Liver (tissue), 3 donors: ENCODE results near the gene NKAPL.

Experiments
- CTCF ChIP-seq: fragments of 150-350 bp; IDR thresholded peaks from 2 replicates; pipeline ENCODE4 v1.5.1; 2017; ENCODE audit warnings: improper control_type of control experiment, low read depth, low read length; ENCODE audit not compliant: missing input control
- FOXA1 ChIP-seq: IDR thresholded peaks from 2 replicates; pipeline ENCODE4 v1.6.1; 2016; ENCODE audit warnings: antibody characterized with exemption
- GABPA ChIP-seq, 2 donors: IDR thresholded peaks in 1 of 2; conservative IDR thresholded peaks in 1 of 2; 2 replicates each; pipeline ENCODE4 v1.6.1; 2016; ENCODE audit warnings: antibody characterized with exemption in 2 of 2, mild to moderate bottlenecking in 1 of 2, moderate library complexity in 1 of 2
- HNF4G ChIP-seq: IDR thresholded peaks from 2 replicates; pipeline ENCODE4 v1.6.1; 2016; ENCODE audit warnings: antibody characterized with exemption
- JUND ChIP-seq, 2 donors: IDR thresholded peaks; 2 replicates each; pipeline ENCODE4 v1.6.1; 2016; ENCODE audit warnings: antibody characterized with exemption in 2 of 2
- NR2F2 ChIP-seq: IDR thresholded peaks from 2 replicates; pipeline ENCODE4 v1.6.1; 2016; ENCODE audit warnings: antibody characterized with exemption
- REST ChIP-seq: IDR thresholded peaks from 2 replicates; pipeline ENCODE4 v1.6.1; 2016; ENCODE audit warnings: antibody characterized with exemption, mild to moderate bottlenecking
- SP1 ChIP-seq: IDR thresholded peaks from 2 replicates; pipeline ENCODE4 v1.6.1; 2018; ENCODE audit warnings: antibody characterized with exemption, mild to moderate bottlenecking
- TAF1 ChIP-seq: conservative IDR thresholded peaks from 2 replicates; pipeline ENCODE4 v1.6.1; 2016; ENCODE audit warnings: antibody characterized with exemption, mild to moderate bottlenecking
- donor health status: healthy.
- donor health status: healthy.

- no peak for TF ChIP-seq CTCF
- no peak for TF ChIP-seq GABPA (IDR thresholded peaks at IDR 0.05 in 1 of 2, conservative IDR thresholded peaks at IDR 0.05 in 1 of 2)
- TF ChIP-seq JUND (IDR thresholded peaks at IDR 0.05): no peak
- no peak for TF ChIP-seq TAF1
- TF ChIP-seq REST: no peak
- TF ChIP-seq NR2F2: no peak
- no peak for TF ChIP-seq HNF4G
- no peak for TF ChIP-seq FOXA1
- no peak for TF ChIP-seq SP1
These were observed 15.2 kb upstream of the NKAPL start for GRCh38 chr6:28243946-28244345.
